ENCODE data around the gene SNX4. TPM values are rescaled to one million over a fixed set of nuclear protein-coding genes. Genes with fewer than 3 reads are reported as not detected.

SNX4 gene
- polyA plus RNA-seq, 1 of the 3 experiments (the other 2 are of a cell fraction): 5.1 TPM

DNA sequence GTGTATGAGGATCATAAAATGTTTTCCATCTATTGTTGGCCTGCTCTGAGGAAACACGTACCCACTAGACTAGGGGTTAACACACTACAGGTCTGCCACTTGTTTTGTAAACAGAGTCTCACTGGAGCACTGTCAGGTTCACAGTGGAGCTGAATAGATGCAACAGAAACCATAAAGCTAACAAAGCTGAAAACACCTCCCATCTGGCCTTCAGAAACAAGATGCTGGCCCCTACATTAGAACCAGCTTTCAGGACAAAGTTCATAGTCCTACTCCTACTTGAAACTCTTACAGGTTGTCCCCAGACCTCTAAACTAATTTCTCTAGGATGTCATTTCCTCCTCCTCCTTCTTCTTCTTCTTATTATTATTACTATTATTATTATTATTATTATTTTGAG is 42.3 kb downstream of the SNX4 start:
- Histone ChIP-seq H3K4me2 (no peak overlapping the region), H3K27me3 (ENCODE audit: insufficient read depth) (no peaks in the 10 kb centered on the region), H3K4me3 (ENCODE audit: low read depth in 2 of 2, low read length in 1 of 2) (no peak overlapping the region), H3K4me1 (ENCODE audit: control insufficient read depth in 1 of 2, insufficient read depth in 2 of 2, low read depth in 1 of 2, low read length in 1 of 2) (no peaks in the 10 kb centered on the region), H4K20me1 (ENCODE audit: insufficient read depth) (no peaks in the 10 kb centered on the region), H3F3A (replicated peaks; ENCODE audit: insufficient read depth) (peaks cover 9% of the 10 kb centered on the region), H3K36me3 (replicated peaks in 1 of 2; ENCODE audit: control insufficient read depth in 1 of 2, insufficient read depth in 2 of 2, low read length in 1 of 2) (peaks cover 43 to 66% of the 10 kb centered on the region in 2 experiments), H3K9me2 (no peaks in the 10 kb centered on the region), H3K79me2 (ENCODE audit: insufficient read depth) (no peaks in the 10 kb centered on the region), H3K9me3 (no peaks in the 10 kb centered on the region), H2AFZ (ENCODE audit: low read depth) (no peak overlapping the region), H3K27ac (ENCODE audit: low read depth in 2 of 2, low read length in 1 of 2) (no peak overlapping the region), H3K9ac (no peak overlapping the region)
- TF ChIP-seq, protein P1, sequence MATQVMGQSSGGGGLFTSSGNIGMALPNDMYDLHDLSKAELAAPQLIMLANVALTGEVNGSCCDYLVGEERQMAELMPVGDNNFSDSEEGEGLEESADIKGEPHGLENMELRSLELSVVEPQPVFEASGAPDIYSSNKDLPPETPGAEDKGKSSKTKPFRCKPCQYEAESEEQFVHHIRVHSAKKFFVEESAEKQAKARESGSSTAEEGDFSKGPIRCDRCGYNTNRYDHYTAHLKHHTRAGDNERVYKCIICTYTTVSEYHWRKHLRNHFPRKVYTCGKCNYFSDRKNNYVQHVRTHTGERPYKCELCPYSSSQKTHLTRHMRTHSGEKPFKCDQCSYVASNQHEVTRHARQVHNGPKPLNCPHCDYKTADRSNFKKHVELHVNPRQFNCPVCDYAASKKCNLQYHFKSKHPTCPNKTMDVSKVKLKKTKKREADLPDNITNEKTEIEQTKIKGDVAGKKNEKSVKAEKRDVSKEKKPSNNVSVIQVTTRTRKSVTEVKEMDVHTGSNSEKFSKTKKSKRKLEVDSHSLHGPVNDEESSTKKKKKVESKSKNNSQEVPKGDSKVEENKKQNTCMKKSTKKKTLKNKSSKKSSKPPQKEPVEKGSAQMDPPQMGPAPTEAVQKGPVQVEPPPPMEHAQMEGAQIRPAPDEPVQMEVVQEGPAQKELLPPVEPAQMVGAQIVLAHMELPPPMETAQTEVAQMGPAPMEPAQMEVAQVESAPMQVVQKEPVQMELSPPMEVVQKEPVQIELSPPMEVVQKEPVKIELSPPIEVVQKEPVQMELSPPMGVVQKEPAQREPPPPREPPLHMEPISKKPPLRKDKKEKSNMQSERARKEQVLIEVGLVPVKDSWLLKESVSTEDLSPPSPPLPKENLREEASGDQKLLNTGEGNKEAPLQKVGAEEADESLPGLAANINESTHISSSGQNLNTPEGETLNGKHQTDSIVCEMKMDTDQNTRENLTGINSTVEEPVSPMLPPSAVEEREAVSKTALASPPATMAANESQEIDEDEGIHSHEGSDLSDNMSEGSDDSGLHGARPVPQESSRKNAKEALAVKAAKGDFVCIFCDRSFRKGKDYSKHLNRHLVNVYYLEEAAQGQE (IDR thresholded peaks at IDR 0.05; ENCODE audit: low read depth, low read length): no peak
- TF ChIP-seq FOXJ3 (CRISPR knock-in tag; IDR thresholded peaks at IDR 0.05) (no peak), GABPA (IDR thresholded peaks at IDR 0.05; ENCODE audit: low read depth) (no peak), SIN3A (IDR thresholded peaks at IDR 0.05; ENCODE audit: borderline replicate concordance, low read depth, low read length) (no peak), MEF2A (IDR thresholded peaks at IDR 0.05; ENCODE audit: borderline replicate concordance, low read depth) (no peak), SMC3 (IDR thresholded peaks at IDR 0.05; ENCODE audit: low read depth, low read length) (no peak), EP300 (IDR thresholded peaks at IDR 0.05; ENCODE audit: borderline replicate concordance in 1 of 2, low read depth in 1 of 2, low read length in 1 of 2) (no peak), TEAD4 (IDR thresholded peaks at IDR 0.05; ENCODE audit: borderline replicate concordance, insufficient read depth) (no peak), NFIC (IDR thresholded peaks at IDR 0.05; ENCODE audit: borderline replicate concordance) (no peak), CHD2 (IDR thresholded peaks at IDR 0.05; ENCODE audit: low read length, partially characterized antibody) (no peak), RFX5 (IDR thresholded peaks at IDR 0.05; ENCODE audit: low read length) (no peak), RAD21 (IDR thresholded peaks at IDR 0.05; ENCODE audit: low read length) (no peak)
- TF ChIP-seq, protein P2, sequence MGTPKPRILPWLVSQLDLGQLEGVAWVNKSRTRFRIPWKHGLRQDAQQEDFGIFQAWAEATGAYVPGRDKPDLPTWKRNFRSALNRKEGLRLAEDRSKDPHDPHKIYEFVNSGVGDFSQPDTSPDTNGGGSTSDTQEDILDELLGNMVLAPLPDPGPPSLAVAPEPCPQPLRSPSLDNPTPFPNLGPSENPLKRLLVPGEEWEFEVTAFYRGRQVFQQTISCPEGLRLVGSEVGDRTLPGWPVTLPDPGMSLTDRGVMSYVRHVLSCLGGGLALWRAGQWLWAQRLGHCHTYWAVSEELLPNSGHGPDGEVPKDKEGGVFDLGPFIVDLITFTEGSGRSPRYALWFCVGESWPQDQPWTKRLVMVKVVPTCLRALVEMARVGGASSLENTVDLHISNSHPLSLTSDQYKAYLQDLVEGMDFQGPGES (IDR thresholded peaks at IDR 0.05; ENCODE audit: low read depth, low read length): no peak
- TF ChIP-seq, protein P3, sequence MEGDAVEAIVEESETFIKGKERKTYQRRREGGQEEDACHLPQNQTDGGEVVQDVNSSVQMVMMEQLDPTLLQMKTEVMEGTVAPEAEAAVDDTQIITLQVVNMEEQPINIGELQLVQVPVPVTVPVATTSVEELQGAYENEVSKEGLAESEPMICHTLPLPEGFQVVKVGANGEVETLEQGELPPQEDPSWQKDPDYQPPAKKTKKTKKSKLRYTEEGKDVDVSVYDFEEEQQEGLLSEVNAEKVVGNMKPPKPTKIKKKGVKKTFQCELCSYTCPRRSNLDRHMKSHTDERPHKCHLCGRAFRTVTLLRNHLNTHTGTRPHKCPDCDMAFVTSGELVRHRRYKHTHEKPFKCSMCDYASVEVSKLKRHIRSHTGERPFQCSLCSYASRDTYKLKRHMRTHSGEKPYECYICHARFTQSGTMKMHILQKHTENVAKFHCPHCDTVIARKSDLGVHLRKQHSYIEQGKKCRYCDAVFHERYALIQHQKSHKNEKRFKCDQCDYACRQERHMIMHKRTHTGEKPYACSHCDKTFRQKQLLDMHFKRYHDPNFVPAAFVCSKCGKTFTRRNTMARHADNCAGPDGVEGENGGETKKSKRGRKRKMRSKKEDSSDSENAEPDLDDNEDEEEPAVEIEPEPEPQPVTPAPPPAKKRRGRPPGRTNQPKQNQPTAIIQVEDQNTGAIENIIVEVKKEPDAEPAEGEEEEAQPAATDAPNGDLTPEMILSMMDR (IDR thresholded peaks at IDR 0.05): no peak
- TF ChIP-seq, protein P4, sequence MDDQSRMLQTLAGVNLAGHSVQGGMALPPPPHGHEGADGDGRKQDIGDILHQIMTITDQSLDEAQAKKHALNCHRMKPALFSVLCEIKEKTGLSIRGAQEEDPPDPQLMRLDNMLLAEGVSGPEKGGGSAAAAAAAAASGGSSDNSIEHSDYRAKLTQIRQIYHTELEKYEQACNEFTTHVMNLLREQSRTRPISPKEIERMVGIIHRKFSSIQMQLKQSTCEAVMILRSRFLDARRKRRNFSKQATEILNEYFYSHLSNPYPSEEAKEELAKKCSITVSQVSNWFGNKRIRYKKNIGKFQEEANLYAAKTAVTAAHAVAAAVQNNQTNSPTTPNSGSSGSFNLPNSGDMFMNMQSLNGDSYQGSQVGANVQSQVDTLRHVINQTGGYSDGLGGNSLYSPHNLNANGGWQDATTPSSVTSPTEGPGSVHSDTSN (IDR thresholded peaks at IDR 0.05): no peak
- ChIA-PET CTCF (interaction anchor here (1.8 kb wide), 1 partner anchor 13 kb away, joined by 3 read pairs; no protein-coding TSS in a partner anchor), POLR2A (no interaction called here)
- whole genome bisulfite sequencing (ENCODE audit: low lambda C conversion rate): 100% methylated on average over 1 of the region's 1 CpG
- DNase-seq: no peak

All from SK-N-SH (cell line).